HG03280 (cell line): ENCODE data around the gene MBTD1.
A peak's percentile ranks its signal among the peaks of the same experiment; 100 is the strongest.
"Not testable (repeated sequence)": the region's sequence is repeated elsewhere in the genome, so short reads cannot be mapped to it uniquely, and the experiment has no call there.

Experiments used
- ATAC-seq: cut with Tn5 transposase; IDR thresholded peaks from one replicate; pipeline ENCODE4 v1.9.1; 2021; ENCODE audit warnings: mild to moderate bottlenecking, moderate library complexity; ENCODE audit not compliant: unreplicated experiment

MBTD1 gene

DNA sequence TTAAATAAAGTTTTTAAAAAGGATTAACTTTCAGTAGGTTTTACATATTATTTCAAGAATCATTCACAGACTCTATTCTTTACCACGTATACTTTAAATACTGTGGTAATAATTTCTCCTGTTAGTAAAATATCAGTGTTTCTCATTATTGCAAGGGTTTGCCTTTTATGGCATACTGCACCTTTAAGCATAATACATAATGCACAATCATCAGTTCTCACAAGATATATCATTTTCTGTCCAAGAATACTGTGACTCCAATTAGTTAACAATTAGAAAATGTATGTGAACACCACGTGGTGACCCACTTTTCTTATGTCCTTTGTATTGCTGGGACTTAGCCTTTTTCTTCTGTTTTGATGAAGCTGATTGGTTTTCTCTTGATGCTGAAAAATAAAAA is 68.0 kb downstream of the MBTD1 start:
- ATAC-seq: no peak

DNA sequence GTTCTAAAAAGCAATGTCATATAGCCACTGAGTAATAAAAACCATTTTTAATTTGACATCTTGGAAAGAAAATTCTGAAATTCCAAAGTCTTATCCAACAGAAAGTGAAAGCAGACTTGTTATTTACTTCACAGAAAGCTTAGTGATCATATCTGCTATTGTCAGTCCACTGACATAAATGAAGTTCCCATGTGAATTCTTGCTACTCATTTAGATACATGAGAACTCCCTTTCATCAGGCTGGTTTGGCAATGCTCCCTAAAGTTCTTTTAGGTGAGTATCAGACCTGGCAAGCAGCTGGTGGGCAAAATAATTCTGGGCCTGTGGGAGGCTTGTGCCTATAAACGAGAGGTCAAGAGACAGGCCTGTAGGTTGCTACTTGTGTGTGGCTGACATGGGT is 70.2 kb downstream of the MBTD1 start:
- ATAC-seq: no peak

DNA sequence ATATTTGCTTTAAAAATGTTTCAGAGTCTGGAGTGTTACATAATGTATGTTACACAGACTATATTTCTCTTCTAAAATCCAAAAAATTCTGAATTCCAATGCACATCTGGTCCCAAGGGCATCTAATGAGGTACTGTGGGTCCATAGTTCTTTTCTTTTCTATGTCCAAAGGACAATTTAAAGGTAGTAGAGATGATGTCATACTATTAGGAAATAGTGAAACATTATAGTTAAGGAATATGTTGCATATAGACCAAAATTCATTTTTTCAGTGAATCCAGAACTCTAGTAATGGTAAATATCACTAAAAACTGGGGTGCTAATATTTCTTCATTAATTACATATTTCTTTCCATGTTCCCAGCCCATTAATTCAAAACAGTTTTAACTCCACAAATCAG is 70.7 kb downstream of the MBTD1 start:
- no peak for ATAC-seq

DNA sequence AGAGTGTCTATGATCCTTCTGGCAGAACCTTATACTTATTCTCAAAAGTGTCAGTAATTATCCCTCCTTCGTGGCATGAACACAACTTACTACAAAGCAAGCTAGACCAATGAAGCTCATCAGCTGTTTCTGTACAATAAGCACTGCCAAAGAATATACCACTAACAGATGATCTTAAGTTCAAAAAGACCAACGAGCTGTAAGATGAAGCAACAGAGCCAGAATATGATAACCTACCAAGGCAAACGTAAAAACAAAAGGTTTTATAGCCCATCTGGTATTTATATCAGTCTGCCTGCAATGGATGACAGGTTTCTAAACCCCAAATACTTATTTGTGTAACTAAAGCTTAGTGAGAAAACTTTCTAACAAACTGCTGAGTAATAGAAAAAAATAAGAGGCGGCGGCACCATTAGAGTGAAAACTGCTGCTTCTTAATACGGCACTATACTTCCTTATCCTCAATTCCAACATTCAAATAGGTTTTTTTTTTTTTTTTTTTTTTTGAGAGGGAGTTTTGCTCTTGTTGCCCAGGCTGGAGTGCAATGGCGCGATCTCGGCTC is 71.5 kb downstream of the MBTD1 start:
- ATAC-seq: no peak

DNA sequence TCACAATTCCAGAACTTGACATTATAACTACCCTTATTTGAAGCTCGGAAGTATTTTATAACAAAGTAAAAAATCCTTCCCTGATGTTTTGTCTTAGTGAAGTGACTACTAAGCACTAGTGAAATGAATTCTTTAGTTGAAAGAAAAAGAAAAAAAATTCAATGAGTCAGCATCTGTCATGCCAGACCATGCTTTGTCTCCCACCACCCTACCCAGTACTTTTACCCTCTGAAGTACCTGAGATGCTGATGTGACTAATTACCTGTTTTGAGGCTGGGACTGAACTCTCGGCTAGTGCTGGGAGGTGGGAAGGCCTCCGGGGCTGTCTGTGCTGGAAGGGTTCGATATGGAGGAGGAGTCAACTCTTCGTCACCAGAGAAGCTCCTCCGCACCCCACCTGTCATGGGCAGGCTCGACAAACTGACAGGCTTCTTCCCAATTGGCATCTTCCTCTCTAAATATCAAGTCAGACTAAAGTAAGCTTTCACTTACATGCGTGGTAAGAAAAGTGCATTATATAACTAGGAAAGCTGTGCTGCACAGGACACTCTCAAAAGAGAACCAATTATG is 74.0 kb downstream of the MBTD1 start:
- no peak for ATAC-seq

DNA sequence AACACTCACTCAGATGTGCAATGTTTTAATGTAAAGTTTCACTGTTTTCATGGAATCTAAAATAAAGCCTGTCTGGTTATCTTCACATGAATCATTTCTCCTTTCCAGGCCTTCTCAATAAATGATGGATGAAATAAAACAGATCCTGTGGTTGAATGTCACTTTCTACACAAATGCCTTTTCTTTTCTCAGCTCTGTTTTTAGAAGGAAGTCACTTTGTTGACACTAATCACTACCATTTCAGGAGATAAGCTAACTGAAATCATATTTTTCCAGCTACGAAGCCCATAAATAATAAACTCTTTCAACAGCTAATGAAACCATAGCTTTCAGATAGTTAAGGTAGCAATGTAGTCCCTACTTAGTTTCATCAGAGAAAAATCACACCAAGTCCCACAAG is 75.7 kb downstream of the MBTD1 start:
- no peak for ATAC-seq

DNA sequence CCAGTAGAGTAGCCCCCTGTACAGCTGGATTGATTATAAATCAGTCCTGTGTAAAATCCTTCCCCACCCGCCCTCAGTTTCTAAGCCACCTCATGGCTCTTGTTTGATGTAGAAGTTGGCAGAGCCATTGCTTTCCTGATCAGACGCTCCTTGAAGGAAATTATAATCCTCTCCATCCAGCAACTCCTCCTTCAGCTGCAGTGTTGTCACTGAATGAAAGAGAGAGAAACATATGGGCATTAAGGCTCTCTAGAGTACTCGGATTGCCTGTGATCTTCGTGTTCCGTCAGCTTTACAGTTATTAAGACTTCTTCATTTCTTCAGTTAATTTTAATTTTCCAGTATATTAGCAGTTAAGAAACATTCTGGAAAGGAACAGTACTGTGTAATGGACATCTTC is 79.4 kb downstream of the MBTD1 start:
- no peak for ATAC-seq

DNA sequence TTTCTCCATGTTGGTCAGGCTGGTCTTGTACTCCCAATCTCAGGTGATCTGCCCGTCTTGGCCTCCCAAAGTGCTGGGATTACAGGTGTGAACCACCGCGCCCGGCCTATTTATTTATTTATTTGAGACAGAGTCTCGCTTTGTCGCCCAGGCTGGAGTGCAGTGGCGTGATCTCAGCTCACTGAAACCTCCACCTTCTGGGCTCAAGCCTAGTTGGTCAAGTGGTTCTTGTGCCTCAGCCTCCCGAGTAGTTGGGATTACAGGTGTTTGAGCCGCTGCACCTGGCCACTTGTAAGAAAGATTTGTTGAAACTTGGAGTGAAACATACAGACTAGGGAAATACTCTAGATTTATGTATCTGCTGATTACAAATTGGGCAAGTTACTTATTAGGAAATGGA is 87.8 kb downstream of the MBTD1 start:
- not testable (repeated sequence) for ATAC-seq

DNA sequence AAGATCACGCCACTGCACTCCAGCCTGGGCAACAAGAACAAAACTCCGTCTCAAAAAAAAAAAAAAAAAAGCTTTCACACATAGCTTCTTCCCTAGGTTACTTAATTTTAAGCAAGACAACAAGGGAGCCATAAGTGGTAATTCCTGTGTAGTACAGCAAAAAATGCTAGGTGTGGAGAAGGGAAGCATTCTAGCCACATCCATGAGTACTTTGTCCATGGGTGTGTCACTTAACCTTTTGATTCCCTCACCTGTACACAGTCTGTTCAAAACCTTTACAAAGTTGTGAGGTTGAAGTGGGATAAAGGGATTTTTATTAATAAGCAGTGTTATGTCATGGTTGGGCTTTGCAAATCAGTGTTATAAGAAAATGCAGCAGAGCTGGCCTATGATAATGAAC is 89.1 kb downstream of the MBTD1 start:
- no peak for ATAC-seq

DNA sequence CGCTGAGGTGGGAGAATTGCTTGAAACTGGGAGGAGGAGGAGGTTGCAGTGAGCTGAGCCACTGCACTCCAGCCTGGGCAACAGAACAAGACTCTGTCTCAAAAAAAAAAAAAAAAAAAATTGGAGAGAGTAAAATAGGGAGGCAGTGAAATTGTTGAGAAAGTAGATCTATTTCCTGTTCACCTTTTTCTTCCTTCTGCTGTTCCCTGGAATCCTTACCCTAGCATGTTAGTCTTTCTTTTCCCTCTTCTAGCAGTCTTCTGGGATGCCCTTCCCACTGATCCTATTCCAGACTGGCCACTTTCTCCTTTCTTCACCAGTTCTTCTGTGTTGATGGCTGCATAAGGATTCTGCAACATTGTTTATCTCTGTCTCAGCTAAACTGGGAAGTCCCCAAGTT is 90.5 kb downstream of the MBTD1 start:
- ATAC-seq: no peak

DNA sequence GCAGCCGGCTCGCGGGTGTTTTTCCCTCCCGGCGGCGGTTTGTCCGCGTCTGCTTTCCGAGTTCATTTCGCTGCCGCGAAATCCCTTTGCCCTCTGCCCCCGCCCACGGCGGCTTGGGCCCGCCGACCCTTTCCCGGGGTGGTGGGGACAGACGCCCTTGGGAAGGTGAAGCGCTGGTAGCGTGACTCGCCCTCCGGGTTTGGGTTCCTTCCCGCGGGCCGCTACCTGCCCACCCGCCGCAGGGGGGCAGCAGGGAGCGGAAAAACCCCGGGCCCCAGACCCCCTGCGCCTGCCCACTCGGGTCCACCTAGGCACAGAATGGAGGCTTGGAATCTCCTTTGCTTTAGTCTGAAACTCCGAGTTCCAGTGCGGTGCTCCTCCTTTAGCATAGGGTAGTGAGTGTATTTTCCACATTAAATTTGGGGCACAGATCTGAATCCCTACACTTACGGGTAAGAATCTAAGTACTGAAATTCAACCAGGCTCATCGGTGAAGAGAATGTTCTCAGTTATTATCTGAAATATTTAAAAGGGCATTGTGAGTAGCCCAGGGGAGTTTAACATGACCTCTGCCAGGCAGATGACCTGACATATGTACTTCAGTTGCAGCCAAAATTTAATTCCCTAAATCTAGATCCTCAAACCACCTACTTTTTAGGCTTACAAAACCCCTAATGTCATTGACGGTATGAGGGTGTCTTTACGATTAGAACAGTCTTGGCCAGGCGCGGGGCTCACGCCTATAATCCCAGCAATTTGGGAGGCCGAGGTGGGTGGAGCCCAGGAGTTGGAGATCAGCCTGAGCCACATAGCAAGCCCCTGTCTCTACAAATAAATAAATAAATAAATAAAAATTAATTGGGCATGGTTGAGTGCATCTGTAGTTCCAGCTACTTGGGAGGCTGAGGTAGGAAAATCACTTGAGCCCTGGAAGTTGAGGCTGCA is 92.6 kb downstream of the MBTD1 start:
- ATAC-seq: peak; percentile 53

DNA sequence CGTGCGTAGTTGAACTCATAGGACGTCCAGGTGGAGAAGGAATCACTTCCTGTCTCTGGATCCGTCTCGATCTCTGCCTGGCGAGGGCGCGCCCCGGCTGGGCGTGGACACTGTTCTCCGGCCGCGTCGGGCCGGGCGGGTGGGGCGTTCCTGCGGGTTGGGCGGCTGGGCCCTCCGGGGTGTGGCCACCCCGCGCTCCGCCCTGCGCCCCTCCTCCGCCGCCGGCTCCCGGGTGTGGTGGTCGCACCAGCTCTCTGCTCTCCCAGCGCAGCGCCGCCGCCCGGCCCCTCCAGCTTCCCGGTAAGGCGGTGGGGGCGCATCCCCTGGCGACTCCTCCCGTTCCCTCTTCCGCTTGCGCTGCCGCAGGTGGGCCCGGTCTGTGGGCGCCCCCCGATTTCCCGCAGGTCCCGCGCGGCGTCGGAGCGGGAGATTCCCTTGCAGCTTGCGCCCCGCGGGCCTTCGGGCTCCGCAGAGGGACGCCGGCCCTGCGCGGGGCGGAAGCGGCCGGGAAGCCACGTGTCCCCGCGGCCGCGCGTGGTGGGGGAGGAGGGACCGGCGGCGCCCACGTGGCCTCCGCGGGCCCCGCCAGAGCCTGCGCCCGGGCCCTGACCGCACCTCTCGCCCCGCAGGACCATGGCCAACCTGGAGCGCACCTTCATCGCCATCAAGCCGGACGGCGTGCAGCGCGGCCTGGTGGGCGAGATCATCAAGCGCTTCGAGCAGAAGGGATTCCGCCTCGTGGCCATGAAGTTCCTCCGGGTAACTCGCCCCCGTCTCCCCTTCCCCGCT is 93.5 kb downstream of the MBTD1 start, which contains the start of gene NME2:
NME2 (plus strand) TSS at position 214 of the 789 bp plus-strand sequence; CDS start at position 634, 420 bp downstream.
- ATAC-seq: peak; percentile 84

DNA sequence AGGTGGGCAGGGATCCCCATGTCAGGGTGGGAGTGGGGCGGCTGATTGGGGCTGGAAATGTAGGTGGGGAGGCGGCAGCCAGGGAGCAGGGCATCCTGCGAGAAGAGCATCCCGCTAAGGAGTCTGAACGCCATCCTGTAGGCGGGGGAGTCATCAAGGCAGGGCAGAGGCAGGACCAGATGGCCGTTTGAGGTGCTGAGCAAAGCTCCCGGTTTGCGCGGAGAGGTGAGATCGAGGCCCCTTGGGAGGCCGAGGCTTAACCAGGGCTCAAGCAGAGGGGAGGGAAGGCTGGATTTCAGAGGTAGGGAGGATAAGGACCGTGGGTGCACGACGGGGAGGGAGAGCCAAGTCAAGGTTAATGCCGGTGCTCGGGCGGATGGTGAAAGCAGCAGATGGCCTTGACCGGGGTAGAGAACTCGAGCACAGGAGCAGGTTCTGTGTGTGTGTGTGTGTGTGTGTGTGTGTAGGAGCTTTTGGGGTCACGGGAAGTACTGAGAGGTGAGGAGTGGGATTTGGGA is 94.1 kb downstream of the MBTD1 start:
- peak; percentile 17 for ATAC-seq

DNA sequence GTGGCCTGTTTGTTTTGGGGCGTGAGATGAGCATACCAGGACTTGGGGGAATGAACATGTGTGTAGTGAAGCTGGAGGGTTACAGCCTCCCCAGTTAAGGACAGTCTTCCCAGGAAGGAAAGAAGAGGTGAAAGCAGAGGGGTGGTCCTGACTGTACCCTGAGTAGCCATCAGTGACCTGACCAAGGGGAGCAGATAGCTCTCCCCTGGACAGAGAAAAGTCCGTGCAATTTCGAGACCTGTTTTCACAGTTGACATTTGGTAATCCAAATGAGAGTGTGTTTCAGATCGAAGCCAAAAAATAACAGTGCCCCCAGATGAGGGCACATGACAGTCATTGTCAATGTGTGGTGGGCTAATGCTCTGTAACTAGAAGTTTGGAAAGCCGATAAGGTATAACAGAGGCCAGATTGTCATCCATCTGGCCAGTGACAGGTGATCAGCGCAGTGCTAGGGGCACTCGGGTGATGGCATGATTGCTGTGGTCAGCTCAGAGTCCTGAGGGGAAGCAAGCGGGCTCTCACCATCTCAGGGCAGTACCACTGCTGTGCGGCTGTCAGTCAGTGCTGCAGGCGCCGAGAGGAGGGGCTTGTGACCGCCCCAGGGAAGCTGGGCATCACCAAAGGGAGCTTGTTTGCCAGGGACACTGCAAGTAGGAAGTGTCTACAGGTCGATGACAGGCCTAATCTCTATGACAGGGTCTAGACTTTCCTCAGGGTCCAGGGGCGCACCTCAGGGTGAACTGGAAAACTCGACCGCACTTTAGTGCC is 94.8 kb downstream of the MBTD1 start:
- no peak for ATAC-seq

DNA sequence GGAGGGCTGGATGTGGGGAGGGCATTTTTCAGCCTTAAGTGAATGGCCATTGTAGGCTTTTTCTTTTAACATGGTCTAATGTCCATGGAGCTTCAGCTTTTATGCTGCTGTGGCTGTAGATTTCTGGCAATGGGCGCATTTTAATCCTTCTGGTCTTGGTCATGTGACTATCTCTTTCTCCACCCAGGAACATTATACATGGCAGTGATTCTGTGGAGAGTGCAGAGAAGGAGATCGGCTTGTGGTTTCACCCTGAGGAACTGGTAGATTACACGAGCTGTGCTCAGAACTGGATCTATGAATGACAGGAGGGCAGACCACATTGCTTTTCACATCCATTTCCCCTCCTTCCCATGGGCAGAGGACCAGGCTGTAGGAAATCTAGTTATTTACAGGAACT is 98.3 kb downstream of the MBTD1 start:
- no peak for ATAC-seq

DNA sequence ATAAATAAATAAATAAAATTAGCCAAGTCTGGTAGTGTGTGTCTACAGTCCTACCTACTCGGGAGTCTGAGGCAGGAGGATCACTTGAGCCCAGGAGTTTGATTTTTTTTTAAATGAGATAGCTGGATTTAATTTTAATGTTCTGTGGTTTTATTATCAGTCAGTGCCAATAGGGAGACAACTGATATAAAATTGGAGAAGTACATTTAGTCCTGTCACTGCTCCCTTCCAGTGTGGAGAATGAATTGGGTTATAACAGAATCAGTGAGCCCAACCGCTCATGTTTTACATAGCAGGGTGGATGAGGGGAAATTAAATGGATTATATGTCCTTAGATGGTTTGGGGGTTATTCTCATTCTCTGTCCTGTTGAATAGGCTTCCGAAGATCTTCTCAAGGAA is 100.2 kb downstream of the MBTD1 start:
- ATAC-seq: no peak

DNA sequence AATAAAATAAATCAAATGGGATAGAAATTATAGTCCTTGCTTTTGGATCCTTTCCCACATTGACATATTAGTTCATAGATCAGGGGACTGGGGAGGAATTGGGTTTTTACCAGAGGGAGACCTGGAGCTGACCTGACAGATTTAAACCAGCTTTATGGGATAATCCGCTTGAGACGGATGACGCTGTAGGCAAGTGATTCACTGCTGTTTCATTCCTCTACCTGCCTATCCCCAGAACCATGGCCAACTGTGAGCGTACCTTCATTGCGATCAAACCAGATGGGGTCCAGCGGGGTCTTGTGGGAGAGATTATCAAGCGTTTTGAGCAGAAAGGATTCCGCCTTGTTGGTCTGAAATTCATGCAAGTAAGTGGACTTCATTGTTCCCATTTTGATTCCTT is 104.4 kb downstream of the MBTD1 start:
- no peak for ATAC-seq

DNA sequence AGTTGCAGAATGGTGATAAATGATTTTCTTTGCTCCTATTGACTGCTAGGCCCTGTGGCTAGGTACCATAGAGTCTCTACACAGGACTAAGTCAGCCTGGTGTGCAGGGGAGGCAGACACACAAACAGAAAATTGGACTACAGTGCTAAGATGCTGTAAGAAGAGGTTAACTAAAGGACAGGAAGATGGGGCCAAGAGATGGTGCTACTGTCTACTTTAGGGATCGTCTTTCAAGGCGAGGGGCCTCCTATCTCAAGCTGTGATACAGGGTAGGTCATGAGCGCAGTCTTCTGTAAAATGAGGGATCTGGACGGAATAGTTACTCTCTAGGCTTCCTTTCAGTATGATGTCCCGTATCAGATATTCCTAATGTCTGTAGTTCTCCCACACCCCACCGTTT is 105.7 kb downstream of the MBTD1 start:
- ATAC-seq: no peak

DNA sequence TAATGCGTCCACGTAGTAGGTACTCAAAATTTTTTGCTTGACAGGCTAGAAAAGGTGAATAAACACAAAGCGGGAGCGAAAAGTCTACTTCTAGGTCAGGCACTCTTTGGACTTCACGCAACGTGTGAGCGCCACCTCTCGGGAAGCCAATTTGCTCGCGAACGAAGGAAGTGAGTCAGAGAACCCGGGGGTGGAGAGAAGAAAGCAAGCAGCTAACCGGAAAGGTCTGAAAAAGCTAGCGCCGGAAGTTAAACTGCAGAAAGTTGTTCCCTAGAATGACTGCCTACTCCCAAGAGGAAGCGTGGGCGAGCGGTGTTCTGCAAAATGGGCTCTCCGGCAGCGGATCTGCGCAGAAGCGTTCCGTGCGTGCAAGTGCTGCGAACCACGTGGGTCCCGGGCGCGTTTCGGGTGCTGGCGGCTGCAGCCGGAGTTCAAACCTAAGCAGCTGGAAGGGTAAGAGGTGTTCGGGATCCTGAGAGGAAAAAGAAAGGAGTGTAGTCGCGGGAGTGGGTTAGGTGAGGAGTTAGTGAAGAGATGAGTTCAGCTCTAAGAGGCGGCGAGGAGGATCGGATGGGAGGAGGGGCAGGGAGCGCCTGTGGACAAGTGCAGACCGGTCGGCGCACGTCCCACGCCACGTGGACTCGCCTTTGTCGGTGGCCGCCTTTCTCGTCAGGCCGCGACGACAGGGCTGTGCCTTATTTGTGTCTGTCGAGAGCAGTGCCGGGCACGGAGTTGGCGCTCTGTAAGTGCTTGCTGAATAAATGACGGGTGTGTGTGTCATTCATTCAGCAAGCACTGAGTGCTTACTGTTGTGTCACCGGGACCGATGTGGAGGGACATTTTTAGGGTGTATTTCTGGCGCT is 106.4 kb downstream of the MBTD1 start, which contains the start of gene NME1:
NME1 (plus strand) TSS at position 350 of the 863 bp plus-strand sequence. CDS start 2,096 bp downstream, outside the sequence.
- ATAC-seq: peak; percentile 91
